Measurements from ENCODE around the gene PTDSS2.

The PTDSS2 gene

GRCh38 chr11:507727-508515 is 57.8 kb downstream of the PTDSS2 start:
- Histone ChIP-seq H3K79me2 (ENCODE audit: insufficient read depth, low read length) (peaks cover 36% of the 10 kb centered on the region), H3K9me3 (ENCODE audit: insufficient read depth, low read depth, low read length) (no peaks in the 10 kb centered on the region), H3K36me3 (ENCODE audit: insufficient read depth, low read length) (no peaks in the 10 kb centered on the region), H3K27me3 (ENCODE audit: insufficient read depth, low read length, poor library complexity, severe bottlenecking) (no peaks in the 10 kb centered on the region), H4K20me1 (ENCODE audit: insufficient read depth, low read length, poor library complexity, severe bottlenecking) (peaks cover 13% of the 10 kb centered on the region), H3K9ac (ENCODE audit: low read depth, low read length, poor library complexity, severe bottlenecking) (no peak overlapping the region), H3K4me3 (ENCODE audit: low read length, poor library complexity, severe bottlenecking) (peak overlapping the region; percentile 100), H2AFZ (ENCODE audit: low read length) (no peak overlapping the region), H3K4me2 (ENCODE audit: low read depth, low read length, poor library complexity, severe bottlenecking) (peak overlapping the region; percentile 53), H3K4me1 (ENCODE audit: insufficient read depth, low read length, poor library complexity, severe bottlenecking) (peaks cover 9% of the 10 kb centered on the region), H3F3A (ENCODE audit: low read depth) (peaks cover 5% of the 10 kb centered on the region; the same call in 1 of the 2 replicates), H3K9me2 (replicated peaks; ENCODE audit: low read depth, low read length) (no peaks in the 10 kb centered on the region)
- TF ChIP-seq EZH2phosphoT487 (IDR thresholded peaks at IDR 0.05; ENCODE audit: borderline replicate concordance), result no peak
- TF ChIP-seq CTCF (conservative IDR thresholded peaks at IDR 0.05; ENCODE audit: low read length), result no peak

- peaks cover 5% of the 10 kb centered on the region; the same call in 1 of the 2 replicates for H3F3A ChIP-seq (ENCODE audit: low read depth)
- H3K9ac ChIP-seq (ENCODE audit: low read depth, low read length, poor library complexity, severe bottlenecking), result no peak overlapping the region
- H3K9me3 ChIP-seq (ENCODE audit: insufficient read depth, low read depth, low read length), result no peaks in the 10 kb centered on the region
- H3K9me2 ChIP-seq (replicated peaks; ENCODE audit: low read depth, low read length), result no peaks in the 10 kb centered on the region
- H4K20me1 ChIP-seq (ENCODE audit: insufficient read depth, low read length, poor library complexity, severe bottlenecking), result peaks cover 13% of the 10 kb centered on the region
- TF ChIP-seq CTCF (conservative IDR thresholded peaks at IDR 0.05; ENCODE audit: low read length), result no peak
- no peak for TF ChIP-seq EZH2phosphoT487 (IDR thresholded peaks at IDR 0.05; ENCODE audit: borderline replicate concordance)
- no peak overlapping the region for H2AFZ ChIP-seq (ENCODE audit: low read length)
- no peaks in the 10 kb centered on the region for H3K27me3 ChIP-seq (ENCODE audit: insufficient read depth, low read length, poor library complexity, severe bottlenecking)
- peaks cover 9% of the 10 kb centered on the region for H3K4me1 ChIP-seq (ENCODE audit: insufficient read depth, low read length, poor library complexity, severe bottlenecking)
- H3K79me2 ChIP-seq (ENCODE audit: insufficient read depth, low read length), result peaks cover 32% of the 10 kb centered on the region
- no peak overlapping the region for H3K4me3 ChIP-seq (ENCODE audit: low read length, poor library complexity, severe bottlenecking)
- H3K36me3 ChIP-seq (ENCODE audit: insufficient read depth, low read length), result no peaks in the 10 kb centered on the region
- H3K4me2 ChIP-seq (ENCODE audit: low read depth, low read length, poor library complexity, severe bottlenecking), result no peak overlapping the region
Observed at GRCh38 chr11:508956-509355, 58.9 kb downstream of the PTDSS2 start.

GRCh38 chr11:512761-513595 is 62.9 kb downstream of the PTDSS2 start:
- Histone ChIP-seq H4K20me1 (ENCODE audit: insufficient read depth, low read length, poor library complexity, severe bottlenecking) (no peaks in the 10 kb centered on the region), H3K4me2 (ENCODE audit: low read depth, low read length, poor library complexity, severe bottlenecking) (no peak overlapping the region), H3K36me3 (ENCODE audit: insufficient read depth, low read length) (no peaks in the 10 kb centered on the region), H3F3A (ENCODE audit: low read depth) (peaks cover under 1% of the 10 kb centered on the region; the same call in 1 of the 2 replicates), H3K9ac (ENCODE audit: low read depth, low read length, poor library complexity, severe bottlenecking) (no peak overlapping the region), H3K79me2 (ENCODE audit: insufficient read depth, low read length) (peaks cover under 1% of the 10 kb centered on the region; the same call in 1 of the 2 replicates), H3K9me3 (ENCODE audit: insufficient read depth, low read depth, low read length) (no peaks in the 10 kb centered on the region; the same call in 1 of the 2 replicates), H3K9me2 (replicated peaks; ENCODE audit: low read depth, low read length) (no peaks in the 10 kb centered on the region), H3K4me1 (ENCODE audit: insufficient read depth, low read length, poor library complexity, severe bottlenecking) (no peaks in the 10 kb centered on the region), H3K4me3 (ENCODE audit: low read length, poor library complexity, severe bottlenecking) (no peak overlapping the region), H2AFZ (ENCODE audit: low read length) (no peak overlapping the region), H3K27me3 (ENCODE audit: insufficient read depth, low read length, poor library complexity, severe bottlenecking) (no peaks in the 10 kb centered on the region)
- TF ChIP-seq CTCF (conservative IDR thresholded peaks at IDR 0.05; ENCODE audit: low read length) (no peak), EZH2phosphoT487 (IDR thresholded peaks at IDR 0.05; ENCODE audit: borderline replicate concordance) (no peak)
